HEK293T (cell line): ENCODE measurements around the gene MYD88.

Source experiments
- BHLHE40 ChIP-seq: fragments of 450-650 bp; IDR thresholded peaks from 2 replicates; pipeline ENCODE4 v1.6.1; 2016; ENCODE audit warnings: mild to moderate bottlenecking, moderate library complexity, borderline replicate concordance
- CTBP1 ChIP-seq: fragments of 450-650 bp; IDR thresholded peaks from 2 replicates; pipeline ENCODE4 v1.6.1; 2016; ENCODE audit warnings: borderline replicate concordance
- LEF1 ChIP-seq: fragments of 450-650 bp; IDR thresholded peaks from 2 replicates; pipeline ENCODE4 v1.6.1; 2017; ENCODE audit warnings: mild to moderate bottlenecking, borderline replicate concordance
- NFRKB ChIP-seq: fragments of 450-650 bp; IDR thresholded peaks from 2 replicates; pipeline ENCODE4 v1.6.1; 2016; ENCODE audit warnings: mild to moderate bottlenecking, moderate library complexity
- SP1 ChIP-seq: fragments of 450-650 bp; IDR thresholded peaks from 2 replicates; pipeline ENCODE4 v1.6.1; 2017
- TARDBP ChIP-seq: fragments of 450-650 bp; IDR thresholded peaks from 2 replicates; pipeline ENCODE4 v1.6.1; 2016
- ZNF384 ChIP-seq: fragments of 450-650 bp; IDR thresholded peaks from 2 replicates; pipeline ENCODE4 v1.6.1; 2016

DNA sequence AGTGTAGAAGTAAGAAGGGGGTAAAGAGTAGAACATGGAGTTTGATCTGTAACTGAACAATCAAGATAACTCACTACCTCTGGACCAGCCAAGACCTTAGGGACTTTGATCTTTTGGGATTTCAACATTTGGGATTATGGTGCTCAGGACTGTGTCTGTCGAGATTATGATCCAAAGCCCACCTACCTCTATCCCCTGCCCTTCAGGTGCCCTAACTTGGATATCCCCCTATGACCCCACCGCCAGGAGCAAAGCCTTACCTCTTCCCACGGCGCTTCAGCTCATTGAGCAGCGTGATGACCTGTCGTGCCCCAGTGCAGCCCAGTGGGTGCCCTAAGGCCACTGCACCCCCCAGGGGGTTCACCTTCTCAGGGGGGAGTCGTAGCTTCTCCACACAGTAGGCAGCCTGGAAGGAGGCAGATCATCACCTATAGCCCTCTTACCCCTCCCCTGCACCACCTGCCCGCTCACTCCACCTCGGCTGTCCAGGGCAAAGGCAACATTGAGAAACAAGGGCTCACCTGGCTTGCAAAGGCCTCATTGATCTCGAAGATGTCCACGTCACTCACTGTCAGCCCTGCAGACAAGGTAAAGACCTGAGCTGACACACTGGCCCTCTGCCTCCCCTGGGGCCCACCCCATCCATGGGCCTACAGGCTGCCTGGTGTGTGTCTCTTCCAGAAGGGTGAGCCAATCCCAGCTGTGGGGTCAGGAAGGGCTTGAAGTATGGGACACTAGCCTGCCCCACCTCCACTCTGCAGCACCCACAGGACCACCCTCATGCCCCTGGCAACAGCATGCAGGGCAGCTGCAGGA, 12.9 kb upstream of the MYD88 start:
- no peak for TF ChIP-seq TARDBP
- TF ChIP-seq LEF1 = no peak
- TF ChIP-seq BHLHE40 = no peak
- no peak for TF ChIP-seq NFRKB
- no peak for TF ChIP-seq CTBP1
- no peak for TF ChIP-seq ZNF384
- no peak for TF ChIP-seq SP1
